Activated CD8-positive, alpha-beta memory T cell treated with anti-CD3 and anti-CD28 coated beads for 36 hours (primary cell): ENCODE results near the gene ANKRD30B. TPM values are rescaled to one million over a fixed set of nuclear protein-coding genes. Genes with fewer than 3 reads are reported as not detected.
"Not testable (repeated sequence)": the region's sequence is repeated elsewhere in the genome, so short reads cannot be mapped to it uniquely, and the experiment has no call there.

Experiments
- CTCF ChIA-PET: fragments of 350-600 bp; sonication (Branson Sonifier 250); formaldehyde crosslinking; loops from one replicate; lab custom pipeline; 2021; ENCODE audit warnings: antibody characterized with exemption; lab: Charles Lee
- POLR2A ChIA-PET: fragments of 350-600 bp; sonication (Branson Sonifier 250); formaldehyde crosslinking; loops from one replicate; lab custom pipeline; 2021; ENCODE audit warnings: antibody characterized with exemption; lab: Charles Lee
- total RNA-seq, 2 experiments: library from RNA; stranded (reverse); gene quantifications; one replicate each; pipeline ENCODE4 v1.2.3, GENCODE V29; 2021

ANKRD30B gene, protein sequence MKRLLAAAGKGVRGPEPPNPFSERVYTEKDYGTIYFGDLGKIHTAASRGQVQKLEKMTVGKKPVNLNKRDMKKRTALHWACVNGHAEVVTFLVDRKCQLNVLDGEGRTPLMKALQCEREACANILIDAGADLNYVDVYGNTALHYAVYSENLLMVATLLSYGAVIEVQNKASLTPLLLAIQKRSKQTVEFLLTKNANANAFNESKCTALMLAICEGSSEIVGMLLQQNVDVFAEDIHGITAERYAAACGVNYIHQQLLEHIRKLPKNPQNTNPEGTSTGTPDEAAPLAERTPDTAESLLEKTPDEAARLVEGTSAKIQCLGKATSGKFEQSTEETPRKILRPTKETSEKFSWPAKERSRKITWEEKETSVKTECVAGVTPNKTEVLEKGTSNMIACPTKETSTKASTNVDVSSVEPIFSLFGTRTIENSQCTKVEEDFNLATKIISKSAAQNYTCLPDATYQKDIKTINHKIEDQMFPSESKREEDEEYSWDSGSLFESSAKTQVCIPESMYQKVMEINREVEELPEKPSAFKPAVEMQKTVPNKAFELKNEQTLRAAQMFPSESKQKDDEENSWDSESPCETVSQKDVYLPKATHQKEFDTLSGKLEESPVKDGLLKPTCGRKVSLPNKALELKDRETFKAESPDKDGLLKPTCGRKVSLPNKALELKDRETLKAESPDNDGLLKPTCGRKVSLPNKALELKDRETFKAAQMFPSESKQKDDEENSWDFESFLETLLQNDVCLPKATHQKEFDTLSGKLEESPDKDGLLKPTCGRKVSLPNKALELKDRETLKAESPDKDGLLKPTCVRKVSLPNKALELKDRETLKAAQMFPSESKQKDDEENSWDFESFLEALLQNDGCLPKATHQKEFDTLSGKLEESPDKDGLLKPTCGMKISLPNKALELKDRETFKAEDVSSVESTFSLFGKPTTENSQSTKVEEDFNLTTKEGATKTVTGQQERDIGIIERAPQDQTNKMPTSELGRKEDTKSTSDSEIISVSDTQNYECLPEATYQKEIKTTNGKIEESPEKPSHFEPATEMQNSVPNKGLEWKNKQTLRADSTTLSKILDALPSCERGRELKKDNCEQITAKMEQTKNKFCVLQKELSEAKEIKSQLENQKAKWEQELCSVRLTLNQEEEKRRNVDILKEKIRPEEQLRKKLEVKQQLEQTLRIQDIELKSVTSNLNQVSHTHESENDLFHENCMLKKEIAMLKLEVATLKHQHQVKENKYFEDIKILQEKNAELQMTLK (N-terminal part only)
- not detected for total RNA-seq

DNA sequence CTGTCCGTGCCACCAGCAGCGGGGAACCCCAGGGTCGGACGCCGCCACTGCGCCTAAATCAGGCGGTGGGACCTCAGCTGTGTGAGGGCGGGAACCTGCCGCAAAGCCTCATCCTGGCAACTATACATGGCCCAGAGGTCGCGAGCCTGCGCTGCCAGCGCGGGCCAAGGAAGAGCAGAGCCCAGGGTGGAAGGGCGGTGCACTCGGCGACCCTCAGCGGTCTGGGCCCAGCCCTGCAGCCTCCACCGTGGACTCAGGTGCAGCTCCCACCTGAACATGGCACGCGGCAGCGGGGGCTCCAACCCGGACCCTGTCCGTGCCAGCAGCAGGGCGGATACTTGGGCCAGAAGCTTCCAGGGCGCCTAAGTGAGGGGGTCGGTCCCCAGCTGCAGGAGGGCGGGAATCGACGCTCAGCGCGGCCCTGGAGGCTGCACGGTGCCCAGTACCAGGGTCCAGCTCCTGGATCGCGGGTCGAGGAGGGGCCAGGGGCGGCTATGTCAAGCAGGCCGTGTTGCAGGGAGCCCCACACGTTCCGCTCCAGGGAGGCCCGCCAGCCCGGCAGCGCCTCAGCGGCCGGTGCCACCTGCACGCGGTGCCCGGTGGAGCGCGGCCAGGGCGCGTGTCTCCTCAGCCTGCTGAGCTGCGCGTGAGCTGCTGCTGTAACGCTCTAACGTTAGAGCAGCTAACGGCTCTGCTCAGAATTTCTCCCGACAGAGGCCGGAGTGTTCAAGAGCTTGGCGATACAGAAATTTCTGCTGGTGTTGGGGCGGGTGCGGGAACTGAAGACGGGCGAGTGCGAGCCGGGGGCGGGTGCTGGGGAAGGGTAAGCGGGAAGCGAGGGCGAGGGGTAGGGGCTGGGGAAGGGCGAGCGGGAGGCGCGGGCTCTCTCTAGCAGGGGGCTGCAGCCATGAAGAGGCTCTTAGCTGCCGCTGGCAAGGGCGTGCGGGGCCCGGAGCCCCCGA, at the start of gene ANKRD30B:
Gene ANKRD30B (plus strand): TSS at position 660 of the 962 bp plus-strand sequence. CDS start 248 bp downstream, at position 908.
- ChIA-PET POLR2A (no interaction called here), CTCF (interaction anchor here (0.6 kb wide), 1 partner anchor 874 kb away, joined by 4 read pairs; no protein-coding TSS in a partner anchor)

DNA sequence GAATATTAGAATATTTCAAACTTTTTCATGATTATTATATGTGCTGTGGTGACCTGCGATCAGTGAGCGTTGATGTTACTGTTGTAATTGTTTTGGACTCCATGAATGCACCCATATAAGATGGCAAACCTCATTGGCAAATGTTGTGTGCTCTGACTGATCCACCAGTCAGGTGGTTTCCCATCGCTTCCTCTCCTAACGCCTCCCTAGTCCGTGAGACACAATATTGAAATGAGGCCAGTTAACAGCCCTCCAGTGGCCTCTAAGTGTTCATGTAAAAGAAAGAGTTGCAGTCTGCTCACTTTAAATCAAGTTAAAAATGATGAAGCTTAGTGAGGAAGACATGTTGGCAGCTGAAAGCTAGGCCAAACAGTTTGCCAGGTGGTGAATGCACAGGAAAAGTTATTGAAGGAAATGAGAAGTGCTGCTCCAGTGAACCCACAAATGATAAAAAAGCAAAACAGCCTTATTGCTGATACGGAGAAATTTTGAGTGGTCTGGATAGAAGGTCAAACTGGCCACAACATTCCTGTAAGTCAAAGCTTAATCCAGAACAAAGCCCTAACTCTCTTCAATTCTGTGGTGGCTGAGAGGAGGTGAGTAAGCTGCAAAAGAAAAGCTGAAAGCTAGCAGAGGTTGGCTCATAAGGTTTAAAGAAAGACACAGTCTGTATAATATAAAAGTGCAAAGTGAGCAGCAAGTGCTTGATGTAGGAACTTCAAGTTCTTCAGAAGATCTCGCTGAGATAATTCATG, 46.5 kb upstream of the ANKRD30B start:
- POLR2A ChIA-PET, CTCF ChIA-PET: not testable (repeated sequence)

GRCh38 chr18:14709761-14710160, 38.2 kb upstream of the ANKRD30B start:
- POLR2A ChIA-PET, CTCF ChIA-PET: not testable (repeated sequence)

- POLR2A ChIA-PET, CTCF ChIA-PET: not testable (repeated sequence)
These were observed 26.4 kb upstream of the ANKRD30B start for GRCh38 chr18:14721569-14721968.

DNA sequence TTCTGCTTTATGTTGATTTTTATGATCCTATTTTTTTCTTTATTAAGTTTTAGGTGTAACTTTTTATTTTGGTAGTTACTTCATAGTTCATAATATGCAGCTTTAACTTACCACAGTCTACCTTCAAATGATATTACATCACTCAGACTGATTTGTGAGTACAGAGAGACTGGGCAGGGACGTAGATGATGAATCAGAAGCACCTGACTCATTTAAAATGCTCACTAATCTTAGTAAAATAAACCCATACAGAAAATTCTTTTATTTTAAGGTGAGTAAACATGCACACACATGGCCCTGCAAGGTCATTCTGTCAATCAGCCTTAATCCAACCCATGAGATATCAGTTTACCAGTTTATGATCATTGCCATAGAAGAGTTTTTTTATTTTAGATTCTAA, 8.9 kb upstream of the ANKRD30B start:
- POLR2A ChIA-PET, CTCF ChIA-PET: not testable (repeated sequence)

- CTCF ChIA-PET = no interaction called here
- POLR2A ChIA-PET = no interaction called here
These were observed 1.1 kb upstream of the ANKRD30B start for GRCh38 chr18:14746897-14747296.

DNA sequence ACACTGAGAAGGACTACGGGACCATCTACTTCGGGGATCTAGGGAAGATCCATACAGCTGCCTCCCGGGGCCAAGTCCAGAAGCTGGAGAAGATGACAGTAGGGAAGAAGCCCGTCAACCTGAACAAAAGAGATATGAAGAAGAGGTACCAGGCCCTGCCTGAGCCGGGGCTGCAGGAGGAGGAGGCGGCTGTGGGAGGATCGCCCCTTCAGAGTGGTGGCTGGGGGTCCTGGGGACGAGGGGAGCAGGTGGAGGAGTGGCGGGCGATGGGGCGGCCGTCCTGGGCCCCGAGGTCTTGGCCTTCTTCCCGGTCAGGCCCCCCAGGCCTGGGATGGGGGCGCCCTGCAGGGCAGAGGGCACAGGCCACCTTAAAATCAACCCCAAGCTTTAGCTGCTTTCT, 524 bp downstream of the ANKRD30B start:
- ChIA-PET POLR2A (no interaction called here), CTCF (no interaction called here)

GRCh38 chr18:14763566-14763965, 15.6 kb downstream of the ANKRD30B start:
- POLR2A ChIA-PET, CTCF ChIA-PET: not testable (repeated sequence)

GRCh38 chr18:14767474-14767873, 19.5 kb downstream of the ANKRD30B start:
- ChIA-PET CTCF (no interaction called here), POLR2A (no interaction called here)

DNA sequence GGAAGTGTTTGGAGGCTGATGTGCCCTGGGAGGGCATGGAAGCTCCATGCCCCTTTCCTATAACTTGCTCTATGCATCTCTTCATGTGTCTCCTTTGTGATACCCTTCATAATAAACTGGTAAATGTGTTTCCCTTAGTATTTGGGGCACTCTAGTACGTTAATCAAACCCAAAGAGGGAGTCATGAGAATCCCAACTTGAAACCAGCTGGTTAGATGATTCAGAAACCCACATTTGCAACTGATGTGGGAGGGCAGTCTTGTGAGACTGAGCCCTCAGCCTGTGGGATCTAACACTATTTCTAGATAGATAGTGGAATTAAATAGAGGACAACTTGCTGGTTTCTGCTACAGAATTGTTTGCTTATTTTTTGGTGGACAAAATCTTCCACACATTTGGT, 20.3 kb downstream of the ANKRD30B start:
- ChIA-PET POLR2A (no interaction called here), CTCF (no interaction called here)

DNA sequence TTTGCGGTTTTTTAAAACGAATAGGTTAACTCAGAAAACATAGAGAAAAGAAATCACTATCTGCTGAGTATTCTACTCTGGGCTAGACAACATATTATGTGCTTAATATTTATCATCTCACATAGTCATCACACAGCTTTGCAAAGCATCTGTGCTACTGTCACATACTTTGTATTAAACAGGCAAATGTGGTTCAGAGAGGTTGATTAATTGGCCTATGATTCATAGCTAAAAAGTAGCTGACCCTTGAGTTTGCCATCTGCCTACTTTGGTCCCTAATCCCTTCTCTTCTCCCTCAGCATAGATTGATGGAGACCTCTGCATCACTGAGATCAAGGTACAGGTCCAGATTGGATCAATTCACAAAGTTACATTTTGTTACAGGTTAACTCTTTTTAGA, 21.4 kb downstream of the ANKRD30B start:
- POLR2A ChIA-PET = no interaction called here
- CTCF ChIA-PET = no interaction called here

- ChIA-PET CTCF (no interaction called here), POLR2A (no interaction called here)
These were observed 28.8 kb downstream of the ANKRD30B start for GRCh38 chr18:14776801-14777200.

- POLR2A ChIA-PET = no interaction called here
- CTCF ChIA-PET = no interaction called here
These were observed 33.7 kb downstream of the ANKRD30B start for GRCh38 chr18:14781671-14782070.

- CTCF ChIA-PET = no interaction called here
- POLR2A ChIA-PET = no interaction called here
These were observed 36.2 kb downstream of the ANKRD30B start for GRCh38 chr18:14784133-14784532.

DNA sequence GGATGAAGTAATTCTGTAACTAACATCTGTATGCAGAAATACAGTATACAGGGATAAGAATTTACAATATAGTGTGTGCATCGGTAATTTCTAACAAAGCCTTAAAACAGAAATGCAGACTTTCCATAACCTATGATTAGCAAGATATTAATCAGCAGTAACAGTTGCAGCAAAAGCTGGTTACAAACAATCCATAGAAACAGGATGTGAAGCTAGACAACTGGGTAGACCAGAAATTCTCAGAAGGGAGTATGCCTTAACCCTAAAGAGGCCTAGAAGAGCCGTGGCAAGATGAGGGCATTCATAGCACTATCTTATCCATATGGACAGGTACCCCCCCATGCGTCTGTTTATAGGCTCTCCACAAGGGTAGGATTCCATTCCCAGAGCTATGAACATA, 48.9 kb downstream of the ANKRD30B start:
- CTCF ChIA-PET = not testable (repeated sequence)

DNA sequence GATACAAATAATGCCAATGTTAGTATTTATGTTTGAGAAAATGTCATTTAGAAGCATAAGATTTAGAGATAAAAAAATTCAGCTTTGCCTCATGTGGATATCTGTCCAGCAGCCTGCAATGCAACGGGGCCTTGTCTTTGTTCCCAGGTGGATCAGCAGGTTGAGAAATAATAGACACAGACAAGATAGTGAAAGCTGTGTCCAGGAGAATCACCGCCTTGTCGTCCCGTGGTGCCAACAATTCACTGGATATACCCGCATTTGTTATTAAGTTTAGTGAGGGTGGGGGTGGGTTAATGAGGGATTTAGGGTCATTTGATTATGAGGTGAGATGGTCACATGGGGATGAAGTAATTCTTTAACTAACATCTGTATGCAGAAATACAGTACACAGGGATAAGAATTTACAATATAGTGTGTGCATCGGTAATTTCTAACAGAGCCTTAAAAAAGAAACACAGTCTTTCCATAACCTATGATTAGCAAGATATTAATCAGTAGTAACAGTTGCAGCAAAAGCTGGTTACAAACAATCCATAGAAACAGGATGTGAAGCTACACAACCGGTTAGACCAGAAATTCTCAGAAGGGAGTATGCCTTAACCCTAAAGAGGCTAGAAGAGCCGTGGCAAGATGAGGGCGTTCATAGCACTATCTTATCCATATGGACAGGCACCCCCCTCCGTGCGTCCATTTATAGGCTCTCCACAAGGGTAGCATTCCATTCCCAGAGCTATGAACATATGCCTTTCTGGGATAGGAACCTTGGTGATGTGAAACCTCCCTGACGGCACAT, 50.2 kb downstream of the ANKRD30B start:
- POLR2A ChIA-PET, CTCF ChIA-PET: not testable (repeated sequence)

More for the DNA sequence above, 48.9 kb downstream of the ANKRD30B start:
- POLR2A ChIA-PET = not testable (repeated sequence)

GRCh38 chr18:14811081-14811480, 63.1 kb downstream of the ANKRD30B start:
- CTCF ChIA-PET = not testable (repeated sequence)

More at GRCh38 chr18:14811081-14811480, 63.1 kb downstream of the ANKRD30B start:
- POLR2A ChIA-PET = not testable (repeated sequence)
